ENCODE results near the gene MAPK12.

- no peak for TF ChIP-seq POLR2A (IDR thresholded peaks at IDR 0.05; ENCODE audit: low read depth, low read length)
- TF ChIP-seq POLR2AphosphoS5 (IDR thresholded peaks at IDR 0.05; ENCODE audit: low read depth, low read length) = no peak
- no peak for TF ChIP-seq POU2F2 (IDR thresholded peaks at IDR 0.05; ENCODE audit: low read depth, low read length)
- TF ChIP-seq PAX5 (IDR thresholded peaks at IDR 0.05; ENCODE audit: insufficient read depth, low read length, severe bottlenecking) = no peak
These were observed 10.7 kb upstream of the MAPK12 start for GRCh38 chr22:50272044-50272802.
